Trophoblast cell (in vitro differentiated cells and primary cell): ENCODE measurements around the gene RCC2.

Experiments
- DNase-seq, 2 donors: peaks; one replicate each; pipeline ENCODE4 v3.0.0-alpha.2; 2016
- H2AFZ ChIP-seq: 2 replicates; pipeline ENCODE4 v1.6.1; 2013; ENCODE audit warnings: low read length, moderate library complexity, mild to moderate bottlenecking; ENCODE audit not compliant: insufficient read depth, poor library complexity
- H2AK5ac ChIP-seq: 2 replicates; pipeline ENCODE4 v1.6.1; 2013; ENCODE audit warnings: mild to moderate bottlenecking, low read length
- H2BK120ac ChIP-seq: 2 replicates; pipeline ENCODE4 v1.6.1; 2013; ENCODE audit warnings: low read length, mild to moderate bottlenecking, moderate library complexity; ENCODE audit not compliant: insufficient read depth, poor library complexity
- H2BK12ac ChIP-seq: 2 replicates; pipeline ENCODE4 v1.6.1; 2013; ENCODE audit warnings: mild to moderate bottlenecking, low read length, moderate library complexity
- H2BK5ac ChIP-seq: 2 replicates; pipeline ENCODE4 v1.6.1; 2013; ENCODE audit warnings: low read length, low read depth, moderate library complexity, mild to moderate bottlenecking; ENCODE audit not compliant: poor library complexity
- H3K14ac ChIP-seq: 2 replicates; pipeline ENCODE4 v1.6.1; 2013; ENCODE audit warnings: mild to moderate bottlenecking, low read length
- H3K18ac ChIP-seq: 2 replicates; pipeline ENCODE4 v1.6.1; 2013; ENCODE audit warnings: mild to moderate bottlenecking, low read length
- H3K23ac ChIP-seq: 2 replicates; pipeline ENCODE4 v1.6.1; 2013; ENCODE audit warnings: low read length
- H3K27ac ChIP-seq: 2 replicates; pipeline ENCODE4 v1.5.1; 2013; ENCODE audit warnings: low read depth, mild to moderate bottlenecking, inconsistent platforms, low read length, moderate library complexity
- H3K27me3 ChIP-seq: 2 replicates; pipeline ENCODE4 v1.6.1; 2013; ENCODE audit warnings: inconsistent platforms, mild to moderate bottlenecking, low read length, moderate library complexity; ENCODE audit not compliant: insufficient read depth
- H3K36me3 ChIP-seq, 2 experiments: 1 replicate in 1 of 2; 2 replicates in 1 of 2; pipeline ENCODE4 v1.6.1; 2013; ENCODE audit warnings: low read length in 2 of 2, mild to moderate bottlenecking in 2 of 2, moderate library complexity in 1 of 2; ENCODE audit not compliant: insufficient read depth in 2 of 2, control insufficient read depth in 1 of 2
- H3K4ac ChIP-seq: 2 replicates; pipeline ENCODE4 v1.6.1; 2013; ENCODE audit warnings: low read depth, mild to moderate bottlenecking, low read length, moderate library complexity
- H3K4me1 ChIP-seq, 2 experiments: 1 replicate in 1 of 2; 2 replicates in 1 of 2; pipeline ENCODE4 v1.6.1; 2013; ENCODE audit warnings: low read length in 2 of 2, mild to moderate bottlenecking in 2 of 2, moderate library complexity in 1 of 2; ENCODE audit not compliant: insufficient read depth in 2 of 2, control insufficient read depth in 1 of 2
- H3K4me2 ChIP-seq: 2 replicates; pipeline ENCODE4 v1.6.1; 2013; ENCODE audit warnings: inconsistent platforms, mild to moderate bottlenecking, low read length, moderate library complexity
- H3K4me3 ChIP-seq: 2 replicates; pipeline ENCODE4 v1.5.1; 2013; ENCODE audit warnings: mild to moderate bottlenecking, low read depth, low read length, inconsistent platforms
- H3K79me1 ChIP-seq: one replicate; pipeline ENCODE4 v1.6.1; 2013; ENCODE audit warnings: low read length
- H3K79me2 ChIP-seq: 2 replicates; pipeline ENCODE4 v1.6.1; 2013; ENCODE audit warnings: low read length, mild to moderate bottlenecking; ENCODE audit not compliant: control insufficient read depth, insufficient read depth, poor library complexity
- H3K9ac ChIP-seq: 2 replicates; pipeline ENCODE4 v1.6.1; 2013; ENCODE audit warnings: mild to moderate bottlenecking, low read length
- H3K9me3 ChIP-seq: 2 replicates; pipeline ENCODE4 v1.6.1; 2013; ENCODE audit warnings: low read depth, mild to moderate bottlenecking, control low read depth, inconsistent platforms, low read length; ENCODE audit not compliant: insufficient read depth
- H4K12ac ChIP-seq: 2 replicates; pipeline ENCODE4 v1.6.1; 2013; ENCODE audit warnings: low read depth, mild to moderate bottlenecking, low read length, moderate library complexity
- H4K8ac ChIP-seq: 2 replicates; pipeline ENCODE4 v1.6.1; 2013; ENCODE audit warnings: low read depth, mild to moderate bottlenecking, low read length, moderate library complexity
- H4K91ac ChIP-seq: one replicate; pipeline ENCODE4 v1.6.1; 2013; ENCODE audit warnings: low read depth, mild to moderate bottlenecking, low read length, moderate library complexity
- WGBS: extraction: QIAGEN DNeasy Blood & Tissue Kit; methylation state at CpG from one replicate; pipeline ENCODE4 v1.1.7; 2013; ENCODE audit warnings: missing lambda C conversion rate; ENCODE audit not compliant: insufficient read length, insufficient coverage; ENCODE audit errors: extremely low coverage; 5-methylcytosine and 5-hydroxymethylcytosine counted together

RCC2 gene

GRCh38 chr1:17404034-17404684 lies 35.3 kb downstream of the RCC2 start:
- Histone ChIP-seq H3K9ac (no peak overlapping the region), H3K27ac (no peak overlapping the region), H3K14ac (no peak overlapping the region), H3K4me1 (no peaks in the 10 kb centered on the region), H3K36me3 (peaks cover 19 to 23% of the 10 kb centered on the region in 2 experiments), H2BK12ac (no peak overlapping the region), H3K23ac (no peak overlapping the region), H3K4ac (no peak overlapping the region), H3K9me3 (peaks cover 1% of the 10 kb centered on the region), H3K18ac (no peak overlapping the region), H4K12ac (no peak overlapping the region), H3K4me3 (no peak overlapping the region), H3K79me2 (no peaks in the 10 kb centered on the region), H3K79me1 (no peaks in the 10 kb centered on the region), H2BK120ac (no peak overlapping the region), H4K91ac (no peak overlapping the region), H2BK5ac (no peak overlapping the region), H2AK5ac (no peak overlapping the region), H2AFZ (no peak overlapping the region), H3K27me3 (no peaks in the 10 kb centered on the region), H4K8ac (no peak overlapping the region), H3K4me2 (no peak overlapping the region)
- no peak for DNase-seq
- WGBS = no CpG with 5 or more reads among the region's 15 CpGs

- Histone ChIP-seq H3K9me3 (peaks cover 1% of the 10 kb centered on the region), H2AK5ac (no peak overlapping the region), H2BK5ac (no peak overlapping the region), H3K4me3 (no peak overlapping the region), H3K4me1 (no peaks in the 10 kb centered on the region), H3K27ac (no peak overlapping the region), H3K23ac (no peak overlapping the region), H3K4me2 (no peak overlapping the region), H4K12ac (no peak overlapping the region), H3K18ac (no peak overlapping the region), H2AFZ (no peak overlapping the region), H2BK120ac (no peak overlapping the region), H2BK12ac (no peak overlapping the region), H3K27me3 (no peaks in the 10 kb centered on the region), H3K4ac (no peak overlapping the region), H3K14ac (no peak overlapping the region), H4K8ac (no peak overlapping the region), H3K36me3 (peaks cover 10 to 14% of the 10 kb centered on the region in 2 experiments), H4K91ac (no peak overlapping the region), H3K79me1 (no peaks in the 10 kb centered on the region), H3K79me2 (no peaks in the 10 kb centered on the region), H3K9ac (no peak overlapping the region)
- DNase-seq = no peak
- no CpG with 5 or more reads among the region's 3 CpGs for WGBS
Measured at GRCh38 chr1:17403081-17403480, 36.4 kb downstream of the RCC2 start.

GRCh38 chr1:17401841-17402240 lies 37.6 kb downstream of the RCC2 start:
- DNase-seq = no peak
- H3K9me3 ChIP-seq = peaks cover 1% of the 10 kb centered on the region
- no peak overlapping the region for H2BK120ac ChIP-seq
- no peak overlapping the region for H4K8ac ChIP-seq
- H2BK12ac ChIP-seq = no peak overlapping the region
- H3K23ac ChIP-seq = no peak overlapping the region
- H3K27me3 ChIP-seq = no peaks in the 10 kb centered on the region
- no peaks in the 10 kb centered on the region for H3K4me1 ChIP-seq
- no peak overlapping the region for H4K12ac ChIP-seq
- no peak overlapping the region for H3K4me3 ChIP-seq
- no peaks in the 10 kb centered on the region for H3K79me2 ChIP-seq
- no peak overlapping the region for H2AK5ac ChIP-seq
- no peak overlapping the region for H2AFZ ChIP-seq
- WGBS = no CpG with 5 or more reads among the region's 4 CpGs
- H3K79me1 ChIP-seq = no peaks in the 10 kb centered on the region
- peaks cover 3 to 4% of the 10 kb centered on the region in 2 experiments for H3K36me3 ChIP-seq
- no peak overlapping the region for H3K27ac ChIP-seq
- H3K4ac ChIP-seq = no peak overlapping the region
- no peak overlapping the region for H3K18ac ChIP-seq
- H3K4me2 ChIP-seq = no peak overlapping the region
- H3K14ac ChIP-seq = no peak overlapping the region
- H2BK5ac ChIP-seq = no peak overlapping the region
- H3K9ac ChIP-seq = no peak overlapping the region
- H4K91ac ChIP-seq = no peak overlapping the region

DNA sequence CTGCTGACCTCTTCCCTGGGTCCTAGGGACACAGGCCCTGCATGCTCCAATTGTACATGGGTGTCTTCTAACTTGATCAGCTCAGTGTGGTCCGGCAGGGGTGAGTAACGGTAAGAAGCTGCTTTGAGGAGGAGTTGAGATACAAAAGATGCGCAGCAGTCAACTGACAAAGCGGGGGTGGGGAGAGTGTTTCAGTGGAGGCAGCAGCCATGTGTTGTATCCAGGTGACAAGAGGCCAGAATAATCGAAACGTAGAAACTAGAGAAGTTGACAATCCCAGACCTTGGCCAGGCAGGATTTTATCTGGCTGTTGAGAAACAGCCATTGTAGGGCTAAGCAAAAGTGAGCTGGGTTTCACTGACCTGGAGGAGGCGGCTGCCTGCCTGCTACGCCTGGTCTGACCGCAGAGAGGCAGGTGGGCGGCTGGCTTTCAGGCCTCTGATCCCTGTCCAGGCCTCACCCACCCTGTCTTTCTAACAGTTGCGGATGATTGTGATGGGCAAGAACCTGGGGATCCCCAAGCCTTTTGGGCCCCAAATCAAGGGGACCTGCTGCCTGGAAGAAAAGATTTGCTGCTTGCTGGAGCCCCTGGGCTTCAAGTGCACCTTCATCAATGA lies 38.6 kb downstream of the RCC2 start:
- H3K27ac ChIP-seq = no peak overlapping the region
- H4K12ac ChIP-seq = no peak overlapping the region
- H3K9me3 ChIP-seq = peaks cover 1% of the 10 kb centered on the region
- no peak overlapping the region for H3K4me3 ChIP-seq
- no peak overlapping the region for H3K4me2 ChIP-seq
- H4K91ac ChIP-seq = no peak overlapping the region
- DNase-seq = no peak
- H3K79me1 ChIP-seq = no peaks in the 10 kb centered on the region
- no peak overlapping the region for H2BK120ac ChIP-seq
- H3K23ac ChIP-seq = no peak overlapping the region
- H3K18ac ChIP-seq = no peak overlapping the region
- no peak overlapping the region for H4K8ac ChIP-seq
- H3K4ac ChIP-seq = no peak overlapping the region
- H2BK12ac ChIP-seq = no peak overlapping the region
- H2BK5ac ChIP-seq = no peak overlapping the region
- H3K36me3 ChIP-seq = peaks cover 0 to 2% of the 10 kb centered on the region in 2 experiments
- no peak overlapping the region for H3K9ac ChIP-seq
- no CpG with 5 or more reads among the region's 11 CpGs for WGBS
- H3K27me3 ChIP-seq = no peaks in the 10 kb centered on the region
- no peaks in the 10 kb centered on the region for H3K4me1 ChIP-seq
- no peak overlapping the region for H3K14ac ChIP-seq
- H3K79me2 ChIP-seq = no peaks in the 10 kb centered on the region
- no peak overlapping the region for H2AK5ac ChIP-seq
- H2AFZ ChIP-seq = no peak overlapping the region
